Endothelial cell of umbilical vein (primary cell): Measurements from ENCODE around the gene TUBB1. TPM values are rescaled to one million over a fixed set of nuclear protein-coding genes. Genes with fewer than 3 reads are reported as not detected.

Experiments
- BruUV-seq: library from RNA; stranded (reverse); fragments of 400-500 nt; replicated peaks from 2 replicates; lab custom pipeline; 2021; lab: Mats Ljungman, UMichigan
- CTCF ChIA-PET: fragments of 300-600, 350-600 bp; sonication (Branson Sonifier 250); formaldehyde crosslinking; loops from one replicate; lab custom pipeline; 2021; ENCODE audit warnings: antibody characterized with exemption, inconsistent platforms; lab: Charles Lee
- POLR2A ChIA-PET: fragments of 300-600, 350-600 bp; sonication (Branson Sonifier 250); formaldehyde crosslinking; loops from one replicate; lab custom pipeline; 2021; ENCODE audit warnings: antibody characterized with exemption, inconsistent platforms; lab: Charles Lee
- DNase-seq: peaks from one replicate; pipeline ENCODE4 v3.0.0-alpha.2; 2011; ENCODE audit warnings: low read depth, low spot score
- FAIRE-seq: peaks from 2 replicates; lab custom pipeline; 2011; peaks lifted over from hg19 to GRCh38; lab: Jason Lieb, UNC
- H2AFZ ChIP-seq: 2 replicates; pipeline ENCODE4 v1.6.0; 2012; ENCODE audit warnings: low read depth, low read length, control low read depth, inconsistent platforms
- H3K27ac ChIP-seq: 2 replicates; pipeline ENCODE4 v1.5.1; 2011; ENCODE audit warnings: low read depth, mild to moderate bottlenecking, control low read depth, low read length, moderate library complexity; ENCODE audit not compliant: insufficient read depth
- H3K27me3 ChIP-seq, 2 experiments: 2 replicates each; pipeline versions ENCODE4 v1.6.0 to v1.6.1; 2011; ENCODE audit warnings: low read length in 2 of 2, mixed read lengths in 1 of 2; ENCODE audit not compliant: control insufficient read depth in 2 of 2, insufficient read depth in 2 of 2
- H3K36me3 ChIP-seq, 2 experiments: 2 replicates in 1 of 2; 3 replicates in 1 of 2; pipeline ENCODE4 v1.5.1; 2011; ENCODE audit warnings: low read length in 2 of 2, mild to moderate bottlenecking in 1 of 2, moderate library complexity in 1 of 2; ENCODE audit not compliant: control insufficient read depth in 2 of 2, insufficient read depth in 2 of 2; ENCODE audit errors: extremely low read depth in 1 of 2
- H3K4me1 ChIP-seq: 3 replicates; pipeline ENCODE4 v1.5.1; 2011; ENCODE audit warnings: mild to moderate bottlenecking, low read length; ENCODE audit not compliant: control insufficient read depth, insufficient read depth; ENCODE audit errors: extremely low read depth
- H3K4me2 ChIP-seq: 2 replicates; pipeline ENCODE4 v1.6.1; 2011; ENCODE audit warnings: low read length, control low read depth, mixed read lengths; ENCODE audit not compliant: insufficient read depth
- H3K4me3 ChIP-seq, 3 experiments: fragments of 200-600 bp in 1 of 3; sonication (generic), shearing (Covaris generic) in 1 of 3; replicated peaks in 1 of 3; 2 replicates each; pipeline ENCODE4 v1.5.1; 2011 to 2016; ENCODE audit warnings: control low read depth in 3 of 3, low read length in 3 of 3, mild to moderate bottlenecking in 2 of 3, inconsistent platforms in 1 of 3, low read depth in 1 of 3, moderate library complexity in 1 of 3; ENCODE audit not compliant: insufficient read depth in 1 of 3
- H3K79me2 ChIP-seq: 2 replicates; pipeline ENCODE4 v1.6.0; 2012; ENCODE audit warnings: low read length, inconsistent platforms; ENCODE audit not compliant: control insufficient read depth, insufficient read depth
- H3K9ac ChIP-seq: replicated peaks from 2 replicates; pipeline ENCODE3; 2011; ENCODE audit warnings: low read length, control low read depth; ENCODE audit not compliant: insufficient read depth; ENCODE audit errors: extremely low read depth
- H3K9me1 ChIP-seq: replicated peaks from 3 replicates; pipeline ENCODE4 v1.6.0; 2011; ENCODE audit warnings: mild to moderate bottlenecking, low read length; ENCODE audit not compliant: control insufficient read depth, insufficient read depth; ENCODE audit errors: extremely low read depth
- H3K9me3 ChIP-seq: replicated peaks from 2 replicates; pipeline ENCODE4 v1.5.1; 2012; ENCODE audit warnings: low read length, inconsistent platforms; ENCODE audit not compliant: control insufficient read depth, insufficient read depth
- H4K20me1 ChIP-seq: replicated peaks from 2 replicates; pipeline ENCODE3; 2011; ENCODE audit warnings: mild to moderate bottlenecking, low read length; ENCODE audit not compliant: control insufficient read depth, insufficient read depth; ENCODE audit errors: extremely low read depth
- EZH2 ChIP-seq: IDR thresholded peaks from 2 replicates; pipeline ENCODE4 v1.6.1; 2012; ENCODE audit warnings: borderline replicate concordance, low read depth, mild to moderate bottlenecking, moderate library complexity, low read length, inconsistent platforms; ENCODE audit not compliant: severe bottlenecking
- FOS ChIP-seq: IDR thresholded peaks from 2 replicates; pipeline ENCODE4 v1.6.1; 2011; ENCODE audit warnings: mild to moderate bottlenecking, low read length, moderate library complexity, borderline replicate concordance; ENCODE audit not compliant: insufficient read depth
- GATA2 ChIP-seq: IDR thresholded peaks from 2 replicates; pipeline ENCODE4 v1.7.0; 2011; ENCODE audit warnings: low read depth, mild to moderate bottlenecking, moderate library complexity, mixed read lengths, low read length; ENCODE audit not compliant: insufficient read length, insufficient read depth
- JUN ChIP-seq: IDR thresholded peaks from 2 replicates; pipeline ENCODE4 v1.6.1; 2011; ENCODE audit warnings: borderline replicate concordance, low read depth; ENCODE audit not compliant: insufficient read length, insufficient read depth
- MAX ChIP-seq: IDR thresholded peaks from 2 replicates; pipeline ENCODE4 v1.6.1; 2011; ENCODE audit not compliant: insufficient read depth, insufficient read length
- MYC ChIP-seq: IDR thresholded peaks from one replicate; pipeline ENCODE4 v1.6.1; 2011; ENCODE audit warnings: mild to moderate bottlenecking, low read depth, low read length
- POLR2A ChIP-seq: IDR thresholded peaks from 2 replicates; pipeline ENCODE4 v1.6.1; 2012; ENCODE audit warnings: low read depth, mild to moderate bottlenecking, control low read depth, low read length
- POLR2AphosphoS5 ChIP-seq: IDR thresholded peaks from 2 replicates; pipeline ENCODE4 v1.6.1; 2012; ENCODE audit warnings: low read depth, mild to moderate bottlenecking, control low read depth, low read length, moderate library complexity; ENCODE audit not compliant: insufficient read depth
- dilution Hi-C: fragments of 300-500 bp; cut with MboI; formaldehyde crosslinking; loops from one replicate; pipeline ENCODE4 v1.15.0; 2019; ENCODE audit warnings: low sequenced_read_pairs; ENCODE audit not compliant: extremely low pct_ligation_motif_present
- intact Hi-C: fragments of 100-400 bp; cut with micrococcal nuclease; formaldehyde crosslinking; loops from one replicate; pipeline ENCODE4 v1.10.0; 2022
- polyA plus RNA-seq, 4 experiments: library from polyadenylated mRNA; depleted of rRNA in 3 of 4; stranded (reverse) in 3 of 4; unstranded in 1 of 4; fragments of >200 nt; gene quantifications; 2 replicates each; pipeline versions ENCODE4 v1.2.1 to v1.2.3, GENCODE V29; 2011 to 2012; ENCODE audit warnings: missing spikeins in 1 of 4
- total RNA-seq: library from RNA; stranded (reverse); gene quantifications from 2 replicates; pipeline ENCODE4 v1.2.3, GENCODE V29; 2021
- TF ChIP-seq, protein P1 (sequence below), 2 donors: IDR thresholded peaks; 1 replicate in 1 of 2; 2 replicates in 1 of 2; pipeline ENCODE4 v1.5.1; 2011; ENCODE audit warnings: low read length in 2 of 2, mild to moderate bottlenecking in 2 of 2, moderate library complexity in 2 of 2, control low read depth in 1 of 2, inconsistent platforms in 1 of 2, low read depth in 1 of 2; ENCODE audit not compliant: insufficient read depth in 1 of 2; ENCODE audit errors: extremely low read depth in 1 of 2

Gene TUBB1
- total and polyA plus RNA-seq, 2 donors (not counting 3 experiments of a cell fraction or from before 2014, with no cell fraction given): 0.04 TPM; not detected in 1

DNA sequence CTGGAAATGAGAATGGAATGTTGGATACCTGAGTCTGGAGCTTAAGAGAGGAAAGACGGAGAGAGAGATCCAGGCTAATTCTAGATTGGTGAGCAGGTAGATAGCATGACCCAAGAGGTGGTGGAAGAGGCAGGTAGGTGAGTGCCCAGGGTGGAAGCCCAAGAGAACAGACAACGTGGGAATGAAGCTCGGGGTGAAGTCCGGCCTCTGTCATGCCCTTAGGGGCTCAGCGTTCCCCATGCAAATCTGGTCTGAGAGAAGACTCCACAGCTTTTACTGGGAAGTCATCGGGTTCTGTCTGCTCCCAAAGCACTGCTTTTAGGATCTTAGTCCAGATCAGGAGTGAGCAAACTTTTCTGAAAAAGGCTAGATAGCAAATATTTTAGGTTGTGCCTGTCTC, 34.5 kb upstream of the TUBB1 start:
- no TSS peak for BruUV-seq
- Histone ChIP-seq H3K4me1 (peaks cover 3% of the 10 kb centered on the region), H3K9ac (no peak overlapping the region), H3K27me3 (no peaks in the 10 kb centered on the region), H3K36me3 (peaks cover 16 to 25% of the 10 kb centered on the region in 2 experiments), H3K27ac (no peak overlapping the region), H3K4me3 (no peak overlapping the region), H4K20me1 (no peaks in the 10 kb centered on the region), H3K9me3 (no peaks in the 10 kb centered on the region), H3K79me2 (peaks cover 46% of the 10 kb centered on the region), H3K4me2 (no peak overlapping the region), H2AFZ (no peak overlapping the region), H3K9me1 (no peaks in the 10 kb centered on the region)
- TF ChIP-seq POLR2AphosphoS5 (no peak), JUN (no peak), FOS (no peak), POLR2A (no peak), MAX (no peak), GATA2 (no peak), MYC (no peak), EZH2 (no peak)
- TF ChIP-seq, protein P1, sequence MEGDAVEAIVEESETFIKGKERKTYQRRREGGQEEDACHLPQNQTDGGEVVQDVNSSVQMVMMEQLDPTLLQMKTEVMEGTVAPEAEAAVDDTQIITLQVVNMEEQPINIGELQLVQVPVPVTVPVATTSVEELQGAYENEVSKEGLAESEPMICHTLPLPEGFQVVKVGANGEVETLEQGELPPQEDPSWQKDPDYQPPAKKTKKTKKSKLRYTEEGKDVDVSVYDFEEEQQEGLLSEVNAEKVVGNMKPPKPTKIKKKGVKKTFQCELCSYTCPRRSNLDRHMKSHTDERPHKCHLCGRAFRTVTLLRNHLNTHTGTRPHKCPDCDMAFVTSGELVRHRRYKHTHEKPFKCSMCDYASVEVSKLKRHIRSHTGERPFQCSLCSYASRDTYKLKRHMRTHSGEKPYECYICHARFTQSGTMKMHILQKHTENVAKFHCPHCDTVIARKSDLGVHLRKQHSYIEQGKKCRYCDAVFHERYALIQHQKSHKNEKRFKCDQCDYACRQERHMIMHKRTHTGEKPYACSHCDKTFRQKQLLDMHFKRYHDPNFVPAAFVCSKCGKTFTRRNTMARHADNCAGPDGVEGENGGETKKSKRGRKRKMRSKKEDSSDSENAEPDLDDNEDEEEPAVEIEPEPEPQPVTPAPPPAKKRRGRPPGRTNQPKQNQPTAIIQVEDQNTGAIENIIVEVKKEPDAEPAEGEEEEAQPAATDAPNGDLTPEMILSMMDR (IDR thresholded peaks at IDR 0.05; ENCODE audit: extremely low read depth in 1 of 2, insufficient read depth in 1 of 2, low read depth in 1 of 2, low read length in 2 of 2): no peak
- CTCF ChIA-PET: no interaction called here
- FAIRE-seq (no peak), DNase-seq (no peak)
- POLR2A ChIA-PET: interaction anchor here (0.6 kb wide), 1 partner anchor 16 kb away, joined by 4 read pairs; no protein-coding TSS in a partner anchor
- intact Hi-C loops (loop anchor here (10.0 kb wide), 1 partner anchor 240 kb away; no protein-coding TSS in a partner anchor), dilution Hi-C loops (no loop called here)
